Endothelial cell of umbilical vein (primary cell): Measurements from ENCODE around the gene DARS1. TPM values are rescaled to one million over a fixed set of nuclear protein-coding genes. Genes with fewer than 3 reads are reported as not detected.

Experiments used
- BruUV-seq: library from RNA; stranded (reverse); fragments of 400-500 nt; replicated peaks from 2 replicates; lab custom pipeline; 2021; lab: Mats Ljungman, UMichigan
- CTCF ChIA-PET: fragments of 300-600, 350-600 bp; sonication (Branson Sonifier 250); formaldehyde crosslinking; loops from one replicate; lab custom pipeline; 2021; ENCODE audit warnings: antibody characterized with exemption, inconsistent platforms; lab: Charles Lee
- POLR2A ChIA-PET: fragments of 300-600, 350-600 bp; sonication (Branson Sonifier 250); formaldehyde crosslinking; loops from one replicate; lab custom pipeline; 2021; ENCODE audit warnings: antibody characterized with exemption, inconsistent platforms; lab: Charles Lee
- DNase-seq: peaks from one replicate; pipeline ENCODE4 v3.0.0-alpha.2; 2011; ENCODE audit warnings: low read depth, low spot score
- FAIRE-seq: peaks from 2 replicates; lab custom pipeline; 2011; peaks lifted over from hg19 to GRCh38; lab: Jason Lieb, UNC
- H2AFZ ChIP-seq: 2 replicates; pipeline ENCODE4 v1.6.0; 2012; ENCODE audit warnings: low read depth, low read length, control low read depth, inconsistent platforms
- H3K27ac ChIP-seq: 2 replicates; pipeline ENCODE4 v1.5.1; 2011; ENCODE audit warnings: low read depth, mild to moderate bottlenecking, control low read depth, low read length, moderate library complexity; ENCODE audit not compliant: insufficient read depth
- H3K27me3 ChIP-seq, 2 experiments: 2 replicates each; pipeline versions ENCODE4 v1.6.0 to v1.6.1; 2011; ENCODE audit warnings: low read length in 2 of 2, mixed read lengths in 1 of 2; ENCODE audit not compliant: control insufficient read depth in 2 of 2, insufficient read depth in 2 of 2
- H3K36me3 ChIP-seq, 2 experiments: 2 replicates in 1 of 2; 3 replicates in 1 of 2; pipeline ENCODE4 v1.5.1; 2011; ENCODE audit warnings: low read length in 2 of 2, mild to moderate bottlenecking in 1 of 2, moderate library complexity in 1 of 2; ENCODE audit not compliant: control insufficient read depth in 2 of 2, insufficient read depth in 2 of 2; ENCODE audit errors: extremely low read depth in 1 of 2
- H3K4me1 ChIP-seq: 3 replicates; pipeline ENCODE4 v1.5.1; 2011; ENCODE audit warnings: mild to moderate bottlenecking, low read length; ENCODE audit not compliant: control insufficient read depth, insufficient read depth; ENCODE audit errors: extremely low read depth
- H3K4me2 ChIP-seq: 2 replicates; pipeline ENCODE4 v1.6.1; 2011; ENCODE audit warnings: low read length, control low read depth, mixed read lengths; ENCODE audit not compliant: insufficient read depth
- H3K4me3 ChIP-seq, 3 experiments: fragments of 200-600 bp in 1 of 3; sonication (generic), shearing (Covaris generic) in 1 of 3; replicated peaks in 1 of 3; 2 replicates each; pipeline ENCODE4 v1.5.1; 2011 to 2016; ENCODE audit warnings: control low read depth in 3 of 3, low read length in 3 of 3, mild to moderate bottlenecking in 2 of 3, inconsistent platforms in 1 of 3, low read depth in 1 of 3, moderate library complexity in 1 of 3; ENCODE audit not compliant: insufficient read depth in 1 of 3
- H3K79me2 ChIP-seq: 2 replicates; pipeline ENCODE4 v1.6.0; 2012; ENCODE audit warnings: low read length, inconsistent platforms; ENCODE audit not compliant: control insufficient read depth, insufficient read depth
- H3K9ac ChIP-seq: replicated peaks from 2 replicates; pipeline ENCODE3; 2011; ENCODE audit warnings: low read length, control low read depth; ENCODE audit not compliant: insufficient read depth; ENCODE audit errors: extremely low read depth
- H3K9me1 ChIP-seq: replicated peaks from 3 replicates; pipeline ENCODE4 v1.6.0; 2011; ENCODE audit warnings: mild to moderate bottlenecking, low read length; ENCODE audit not compliant: control insufficient read depth, insufficient read depth; ENCODE audit errors: extremely low read depth
- H3K9me3 ChIP-seq: replicated peaks from 2 replicates; pipeline ENCODE4 v1.5.1; 2012; ENCODE audit warnings: low read length, inconsistent platforms; ENCODE audit not compliant: control insufficient read depth, insufficient read depth
- H4K20me1 ChIP-seq: replicated peaks from 2 replicates; pipeline ENCODE3; 2011; ENCODE audit warnings: mild to moderate bottlenecking, low read length; ENCODE audit not compliant: control insufficient read depth, insufficient read depth; ENCODE audit errors: extremely low read depth
- EZH2 ChIP-seq: IDR thresholded peaks from 2 replicates; pipeline ENCODE4 v1.6.1; 2012; ENCODE audit warnings: borderline replicate concordance, low read depth, mild to moderate bottlenecking, moderate library complexity, low read length, inconsistent platforms; ENCODE audit not compliant: severe bottlenecking
- FOS ChIP-seq: IDR thresholded peaks from 2 replicates; pipeline ENCODE4 v1.6.1; 2011; ENCODE audit warnings: mild to moderate bottlenecking, low read length, moderate library complexity, borderline replicate concordance; ENCODE audit not compliant: insufficient read depth
- GATA2 ChIP-seq: IDR thresholded peaks from 2 replicates; pipeline ENCODE4 v1.7.0; 2011; ENCODE audit warnings: low read depth, mild to moderate bottlenecking, moderate library complexity, mixed read lengths, low read length; ENCODE audit not compliant: insufficient read length, insufficient read depth
- JUN ChIP-seq: IDR thresholded peaks from 2 replicates; pipeline ENCODE4 v1.6.1; 2011; ENCODE audit warnings: borderline replicate concordance, low read depth; ENCODE audit not compliant: insufficient read length, insufficient read depth
- MAX ChIP-seq: IDR thresholded peaks from 2 replicates; pipeline ENCODE4 v1.6.1; 2011; ENCODE audit not compliant: insufficient read depth, insufficient read length
- MYC ChIP-seq: IDR thresholded peaks from one replicate; pipeline ENCODE4 v1.6.1; 2011; ENCODE audit warnings: mild to moderate bottlenecking, low read depth, low read length
- POLR2A ChIP-seq: IDR thresholded peaks from 2 replicates; pipeline ENCODE4 v1.6.1; 2012; ENCODE audit warnings: low read depth, mild to moderate bottlenecking, control low read depth, low read length
- POLR2AphosphoS5 ChIP-seq: IDR thresholded peaks from 2 replicates; pipeline ENCODE4 v1.6.1; 2012; ENCODE audit warnings: low read depth, mild to moderate bottlenecking, control low read depth, low read length, moderate library complexity; ENCODE audit not compliant: insufficient read depth
- dilution Hi-C: fragments of 300-500 bp; cut with MboI; formaldehyde crosslinking; loops from one replicate; pipeline ENCODE4 v1.15.0; 2019; ENCODE audit warnings: low sequenced_read_pairs; ENCODE audit not compliant: extremely low pct_ligation_motif_present
- intact Hi-C: fragments of 100-400 bp; cut with micrococcal nuclease; formaldehyde crosslinking; loops from one replicate; pipeline ENCODE4 v1.10.0; 2022
- polyA plus RNA-seq, 4 experiments: library from polyadenylated mRNA; depleted of rRNA in 3 of 4; stranded (reverse) in 3 of 4; unstranded in 1 of 4; fragments of >200 nt; gene quantifications; 2 replicates each; pipeline versions ENCODE4 v1.2.1 to v1.2.3, GENCODE V29; 2011 to 2012; ENCODE audit warnings: missing spikeins in 1 of 4
- total RNA-seq: library from RNA; stranded (reverse); gene quantifications from 2 replicates; pipeline ENCODE4 v1.2.3, GENCODE V29; 2021
- TF ChIP-seq, protein P1 (sequence below), 2 donors: IDR thresholded peaks; 1 replicate in 1 of 2; 2 replicates in 1 of 2; pipeline ENCODE4 v1.5.1; 2011; ENCODE audit warnings: low read length in 2 of 2, mild to moderate bottlenecking in 2 of 2, moderate library complexity in 2 of 2, control low read depth in 1 of 2, inconsistent platforms in 1 of 2, low read depth in 1 of 2; ENCODE audit not compliant: insufficient read depth in 1 of 2; ENCODE audit errors: extremely low read depth in 1 of 2

Gene DARS1
- total and polyA plus RNA-seq, 2 donors (not counting 3 experiments of a cell fraction or from before 2014, with no cell fraction given) = 20.9 to 41.5 TPM

- no peaks in the 10 kb centered on the region for H3K79me2 ChIP-seq
- TF ChIP-seq POLR2A (no peak), FOS (no peak), POLR2AphosphoS5 (no peak), EZH2 (no peak), MYC (no peak), MAX (no peak), JUN (no peak), GATA2 (no peak)
- TF ChIP-seq, protein P1, sequence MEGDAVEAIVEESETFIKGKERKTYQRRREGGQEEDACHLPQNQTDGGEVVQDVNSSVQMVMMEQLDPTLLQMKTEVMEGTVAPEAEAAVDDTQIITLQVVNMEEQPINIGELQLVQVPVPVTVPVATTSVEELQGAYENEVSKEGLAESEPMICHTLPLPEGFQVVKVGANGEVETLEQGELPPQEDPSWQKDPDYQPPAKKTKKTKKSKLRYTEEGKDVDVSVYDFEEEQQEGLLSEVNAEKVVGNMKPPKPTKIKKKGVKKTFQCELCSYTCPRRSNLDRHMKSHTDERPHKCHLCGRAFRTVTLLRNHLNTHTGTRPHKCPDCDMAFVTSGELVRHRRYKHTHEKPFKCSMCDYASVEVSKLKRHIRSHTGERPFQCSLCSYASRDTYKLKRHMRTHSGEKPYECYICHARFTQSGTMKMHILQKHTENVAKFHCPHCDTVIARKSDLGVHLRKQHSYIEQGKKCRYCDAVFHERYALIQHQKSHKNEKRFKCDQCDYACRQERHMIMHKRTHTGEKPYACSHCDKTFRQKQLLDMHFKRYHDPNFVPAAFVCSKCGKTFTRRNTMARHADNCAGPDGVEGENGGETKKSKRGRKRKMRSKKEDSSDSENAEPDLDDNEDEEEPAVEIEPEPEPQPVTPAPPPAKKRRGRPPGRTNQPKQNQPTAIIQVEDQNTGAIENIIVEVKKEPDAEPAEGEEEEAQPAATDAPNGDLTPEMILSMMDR (IDR thresholded peaks at IDR 0.05; ENCODE audit: extremely low read depth in 1 of 2, insufficient read depth in 1 of 2, low read depth in 1 of 2, low read length in 2 of 2) = no peak
- ChIA-PET POLR2A (no interaction called here), CTCF (no interaction called here)
- no TSS peak for BruUV-seq
- H3K4me2 ChIP-seq = no peak overlapping the region
- H3K36me3 ChIP-seq = peaks cover 0 to 4% of the 10 kb centered on the region in 2 experiments
- dilution Hi-C loops = no loop called here
- no peaks in the 10 kb centered on the region for H3K27me3 ChIP-seq
- no peaks in the 10 kb centered on the region for H4K20me1 ChIP-seq
- no peaks in the 10 kb centered on the region for H3K4me1 ChIP-seq
- H3K9ac ChIP-seq = no peak overlapping the region
- DNase-seq (no peak), FAIRE-seq (no peak)
- no peaks in the 10 kb centered on the region for H3K9me1 ChIP-seq
- no peak overlapping the region for H3K4me3 ChIP-seq
- H3K27ac ChIP-seq = no peak overlapping the region
- H3K9me3 ChIP-seq = no peaks in the 10 kb centered on the region
- intact Hi-C loops = no loop called here
- H2AFZ ChIP-seq = no peak overlapping the region
These were observed 58.8 kb downstream of the DARS1 start for GRCh38 chr2:135926605-135927004.
